HG02970 (cell line): ENCODE data around the gene CHI3L1.

Experiments used
- ATAC-seq: cut with Tn5 transposase; IDR thresholded peaks from one replicate; pipeline ENCODE4 v1.9.1; 2021; ENCODE audit warnings: mild to moderate bottlenecking, moderate library complexity, moderate number of reproducible peaks; ENCODE audit not compliant: unreplicated experiment, low FRiP score

Gene CHI3L1

DNA sequence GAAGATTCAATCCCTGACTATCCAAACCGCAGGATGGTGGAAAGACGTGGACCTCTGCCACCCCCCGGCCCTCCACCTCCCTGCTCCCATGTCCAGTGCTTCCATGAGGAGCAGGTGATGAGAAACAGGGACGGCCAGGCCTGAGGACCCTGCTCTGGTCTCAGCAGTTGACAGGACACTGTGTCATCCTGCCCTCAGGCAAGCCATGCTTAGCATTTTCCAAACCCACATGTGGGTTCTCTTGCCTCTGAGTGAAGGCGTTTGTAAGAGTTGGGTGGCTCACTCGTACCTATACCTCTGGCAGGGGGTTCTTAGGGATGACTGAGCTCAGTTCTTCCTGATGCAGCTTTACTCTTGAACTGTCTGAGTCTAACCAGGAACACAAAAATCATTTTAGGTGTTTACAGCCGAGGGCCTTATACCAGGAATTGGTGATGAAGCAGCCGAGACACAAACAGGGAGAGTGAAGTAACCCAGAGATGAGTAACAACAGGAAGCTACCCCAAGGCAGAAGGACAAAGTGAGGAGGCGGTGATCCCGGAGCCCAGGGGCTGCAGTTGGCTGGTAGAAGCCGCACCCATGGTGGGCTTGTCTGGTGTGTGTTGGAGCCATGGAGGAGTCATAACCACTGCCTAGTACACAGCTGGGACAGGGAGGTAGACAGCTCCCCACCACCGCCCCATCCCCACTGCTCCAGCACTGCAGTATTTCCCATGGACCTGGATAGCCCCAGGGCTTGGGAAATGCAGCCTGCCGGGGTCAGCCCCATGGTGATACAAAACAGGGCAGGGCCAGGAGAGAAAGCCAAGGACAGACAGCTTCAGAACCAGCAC is 32.3 kb downstream of the CHI3L1 start:
- ATAC-seq, result no peak

DNA sequence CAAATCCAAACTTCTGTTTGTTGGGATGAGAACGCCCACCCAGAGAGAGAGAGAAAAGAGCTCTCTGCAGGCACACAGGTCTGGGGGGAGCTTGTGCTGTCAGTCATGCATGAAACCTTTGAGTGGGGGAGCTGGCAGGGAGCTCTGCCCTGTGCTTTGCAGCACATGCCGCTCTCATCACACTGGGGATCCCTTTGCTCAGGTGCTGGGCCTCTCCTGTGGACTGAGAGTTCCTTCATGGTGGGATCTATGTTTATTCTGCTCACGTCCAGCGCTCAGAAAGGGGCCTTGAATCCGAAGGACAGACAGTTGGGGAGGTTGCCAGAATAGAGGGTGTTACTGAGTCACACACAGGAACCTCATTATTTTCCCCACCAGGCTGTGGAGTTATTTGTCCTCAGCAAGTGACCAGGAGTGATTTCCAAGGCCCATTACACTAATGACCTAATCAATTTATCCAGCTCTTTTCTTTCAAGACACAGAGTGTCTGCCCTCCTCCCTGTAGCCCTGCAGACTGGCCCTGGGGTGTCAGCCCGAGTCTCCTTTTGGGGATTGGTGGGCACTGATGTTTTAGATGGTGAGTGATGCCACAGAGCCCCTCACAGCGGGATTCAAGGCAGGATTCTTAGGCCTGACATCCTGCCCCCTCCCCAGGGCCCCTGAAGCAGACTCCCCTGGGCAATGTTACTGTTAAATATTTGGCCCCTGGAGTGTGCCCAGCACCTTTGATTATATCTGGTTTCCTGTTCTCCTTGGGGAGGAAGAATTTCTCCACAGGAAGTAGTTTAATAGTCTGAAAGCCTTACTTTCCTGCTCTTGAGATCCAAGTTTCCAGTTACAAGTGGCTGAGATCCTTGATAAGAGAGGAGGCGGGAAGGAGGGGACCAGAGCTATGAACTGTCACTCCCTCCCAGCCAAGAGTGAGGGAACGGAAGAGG is 33.2 kb downstream of the CHI3L1 start:
- ATAC-seq, result no peak

DNA sequence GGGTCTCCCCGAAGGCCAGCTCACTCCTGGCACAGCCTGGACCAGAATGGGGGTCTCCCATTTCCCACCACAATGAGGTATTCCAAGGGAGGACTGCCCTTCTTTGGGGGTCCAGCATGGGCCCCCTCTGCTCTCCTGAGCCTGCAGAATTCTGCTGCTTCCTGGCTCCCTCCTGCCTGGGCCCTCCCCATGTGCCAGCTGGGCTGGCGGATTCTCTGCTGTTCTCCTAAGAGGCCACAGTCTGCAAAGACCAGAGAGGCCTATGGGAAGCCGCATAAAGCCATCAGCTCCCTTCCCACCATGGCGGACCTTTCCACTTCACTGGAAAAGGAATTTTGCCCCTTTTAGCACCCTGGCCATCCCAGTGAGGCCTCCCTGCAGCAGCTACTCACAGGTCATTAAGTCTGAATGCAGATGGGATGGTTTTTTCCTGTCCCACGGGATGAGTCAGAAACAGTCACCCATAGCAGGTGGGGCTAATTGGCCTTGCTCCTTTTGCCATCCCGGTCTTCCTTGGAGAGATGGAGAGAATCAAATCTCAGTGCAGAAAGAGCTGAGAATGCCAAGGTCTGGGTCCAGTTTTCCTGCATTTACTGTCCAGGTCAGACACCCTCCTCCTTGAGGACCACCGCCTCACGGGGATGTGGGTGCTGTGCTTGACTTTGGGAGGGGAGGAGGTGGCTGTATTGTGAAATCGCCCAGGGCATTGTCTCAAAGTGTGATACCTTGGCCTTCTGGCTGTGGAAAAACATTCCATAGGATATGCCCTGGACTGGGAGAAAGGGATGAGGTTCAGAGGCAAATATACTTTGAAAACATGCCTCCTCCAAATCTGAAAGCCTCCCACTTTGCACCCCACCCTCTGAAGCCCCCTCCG is 34.1 kb downstream of the CHI3L1 start:
- no peak for ATAC-seq

DNA sequence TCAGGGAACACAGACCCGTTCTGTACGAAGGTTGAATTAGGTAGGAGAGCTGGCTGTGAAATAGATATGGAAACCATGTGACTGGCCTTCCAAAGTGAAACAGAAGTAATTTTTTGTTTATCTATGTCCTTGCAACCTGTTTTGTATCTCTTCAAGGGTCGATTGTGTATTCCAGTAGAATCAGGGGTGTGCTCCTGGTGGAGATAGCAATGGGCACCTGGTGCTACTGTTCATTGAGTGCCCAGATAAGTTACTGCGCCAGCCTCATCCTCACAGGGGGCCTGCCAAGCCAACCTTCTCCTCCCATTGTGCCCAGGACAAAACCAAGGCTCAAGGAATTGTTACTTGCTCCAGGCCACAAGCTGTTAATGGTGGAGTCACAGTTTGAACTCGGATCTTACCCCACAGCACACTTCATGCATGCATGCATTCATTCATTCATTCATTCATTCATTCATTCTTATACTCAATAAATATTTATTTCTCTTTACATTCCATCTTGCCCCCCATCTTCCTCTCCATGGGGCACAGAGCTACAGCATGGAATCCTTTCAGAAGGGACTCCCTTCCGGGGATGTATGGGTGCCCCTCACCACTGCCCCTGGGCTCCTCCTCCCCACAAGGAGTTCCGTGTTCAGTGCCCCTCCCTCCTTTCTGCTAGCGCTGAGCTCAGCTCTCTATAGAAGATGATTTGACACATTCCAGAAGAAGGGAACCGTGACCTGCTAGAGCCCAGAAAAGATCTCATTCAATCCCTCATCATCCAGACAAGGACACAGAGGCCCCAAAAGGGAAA is 34.9 kb downstream of the CHI3L1 start:
- no peak for ATAC-seq

DNA sequence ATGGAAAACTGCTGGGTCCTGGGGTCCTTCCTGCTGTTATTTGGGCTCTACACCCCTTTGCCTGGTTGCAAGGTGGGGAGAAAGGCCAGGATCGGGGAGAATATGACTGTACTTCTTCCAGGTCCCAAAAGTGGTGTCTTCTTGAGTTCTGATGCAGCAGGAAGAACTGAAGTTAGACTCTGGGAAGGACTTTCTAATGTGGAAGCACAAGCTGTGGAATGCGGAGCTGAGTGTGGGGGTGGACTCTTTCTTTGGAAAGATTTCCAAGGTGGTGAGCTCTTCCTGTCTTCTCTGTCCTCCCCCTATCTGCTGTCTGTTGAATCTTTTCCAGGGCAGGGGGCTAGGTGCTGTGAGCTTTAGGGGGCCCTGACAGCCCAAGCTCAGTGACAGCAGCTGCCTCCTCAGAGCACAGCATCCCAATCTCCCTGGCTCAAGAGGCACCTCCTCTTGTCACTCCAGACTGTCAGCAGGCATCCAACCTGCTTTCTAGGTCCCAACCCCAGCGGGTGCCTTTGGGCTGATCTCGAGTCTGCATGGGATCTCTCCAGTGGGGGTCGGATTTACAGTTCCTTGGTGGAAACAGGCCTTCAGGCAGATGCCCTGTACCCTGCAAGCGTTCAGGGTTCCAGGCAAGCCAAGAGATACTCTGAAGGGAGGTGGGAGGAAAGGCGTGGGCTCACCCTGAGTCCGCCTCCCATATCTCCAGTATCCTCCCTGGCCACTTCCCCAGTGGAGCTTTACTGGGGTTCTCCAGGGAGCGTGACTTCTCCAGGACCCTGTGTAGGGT is 35.8 kb downstream of the CHI3L1 start:
- ATAC-seq, result no peak

DNA sequence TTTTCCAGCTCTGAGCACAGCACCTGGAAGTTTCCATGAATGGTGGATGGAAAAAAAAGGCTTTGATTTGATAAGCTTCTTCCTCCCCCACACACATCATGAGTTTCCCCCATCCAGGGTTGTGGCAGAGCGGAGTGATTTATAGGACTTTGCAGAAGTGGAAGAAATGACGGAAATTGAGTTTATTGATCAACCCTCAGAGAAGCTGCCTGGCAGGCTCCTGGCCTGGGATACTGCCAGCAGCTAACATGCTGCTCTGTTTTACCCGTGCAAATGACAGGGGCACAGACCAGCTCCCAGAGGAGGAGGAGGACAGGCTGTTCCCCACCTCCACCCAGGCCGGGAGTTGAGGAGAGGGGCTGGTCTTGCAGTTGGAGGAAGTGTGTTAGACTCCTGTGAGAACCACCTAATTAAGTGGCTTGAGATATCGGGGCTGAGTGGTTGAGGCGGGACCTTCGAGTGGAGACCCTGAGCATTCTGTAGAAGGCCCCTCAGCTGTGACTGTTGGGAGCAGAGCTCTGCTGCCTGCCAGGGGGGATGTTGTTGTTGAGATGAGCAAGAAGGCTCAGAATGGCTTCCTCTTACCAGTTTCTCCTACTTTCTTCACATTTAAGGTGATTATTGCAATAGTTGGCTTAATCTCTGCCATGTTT is 37.2 kb downstream of the CHI3L1 start:
- no peak for ATAC-seq

DNA sequence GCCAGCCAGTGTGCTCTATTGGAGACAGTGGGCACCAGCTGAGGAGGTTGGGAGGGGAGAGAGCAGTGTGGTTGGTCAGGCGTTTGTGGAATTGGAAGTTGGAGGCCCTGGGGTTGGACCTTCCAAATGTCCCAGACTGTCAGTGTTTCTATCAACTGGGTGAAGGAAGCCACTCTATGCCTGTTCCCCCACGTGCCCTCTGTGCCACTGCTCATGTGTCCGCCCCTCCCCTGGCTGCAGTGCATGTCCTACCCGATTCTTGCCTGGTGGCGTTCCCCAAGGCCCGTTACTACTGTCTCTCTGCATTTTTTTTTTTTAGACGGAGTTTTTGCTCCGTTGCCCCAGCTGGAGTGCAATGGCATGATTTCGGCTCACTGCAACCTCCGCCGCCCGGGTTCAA is 37.9 kb downstream of the CHI3L1 start:
- no peak for ATAC-seq

DNA sequence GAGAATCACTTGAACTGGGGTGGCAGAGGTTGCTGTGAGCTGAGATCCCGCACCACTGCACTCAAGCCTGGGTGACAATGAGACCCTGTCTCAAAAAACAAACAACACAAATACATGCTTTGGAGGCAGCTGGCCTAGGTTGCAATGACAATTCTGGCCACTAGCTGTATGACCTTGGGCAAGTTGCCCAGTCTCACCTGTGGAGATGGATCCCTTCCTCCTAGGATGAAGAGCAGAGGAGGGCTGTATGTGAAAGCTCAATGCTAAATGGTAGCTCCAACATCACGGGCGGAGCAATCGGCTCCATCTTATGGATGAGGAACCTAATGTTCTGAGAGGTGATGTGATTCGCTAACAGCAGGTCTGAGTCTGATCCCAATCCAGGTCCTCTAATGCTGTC is 38.4 kb downstream of the CHI3L1 start:
- ATAC-seq, result no peak

DNA sequence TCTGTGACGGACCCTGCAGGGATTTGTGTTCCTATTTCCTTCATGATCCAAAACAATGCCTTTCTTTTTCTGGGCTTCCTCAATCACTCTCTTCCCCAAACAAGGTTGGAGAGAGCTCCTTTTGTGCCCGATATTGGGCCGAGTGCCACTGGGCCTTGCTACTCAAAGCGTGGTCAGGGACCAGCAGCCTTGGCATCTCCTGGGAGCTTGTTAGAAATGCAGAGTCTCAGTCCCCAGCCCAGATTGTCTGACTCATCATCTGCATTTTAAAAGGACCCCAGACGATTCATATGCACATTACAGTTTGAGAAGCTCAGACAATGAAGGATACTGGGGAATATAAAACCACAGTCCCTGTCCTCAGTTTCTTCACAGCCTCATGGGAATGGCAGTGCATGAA is 39.1 kb downstream of the CHI3L1 start:
- ATAC-seq, result no peak

DNA sequence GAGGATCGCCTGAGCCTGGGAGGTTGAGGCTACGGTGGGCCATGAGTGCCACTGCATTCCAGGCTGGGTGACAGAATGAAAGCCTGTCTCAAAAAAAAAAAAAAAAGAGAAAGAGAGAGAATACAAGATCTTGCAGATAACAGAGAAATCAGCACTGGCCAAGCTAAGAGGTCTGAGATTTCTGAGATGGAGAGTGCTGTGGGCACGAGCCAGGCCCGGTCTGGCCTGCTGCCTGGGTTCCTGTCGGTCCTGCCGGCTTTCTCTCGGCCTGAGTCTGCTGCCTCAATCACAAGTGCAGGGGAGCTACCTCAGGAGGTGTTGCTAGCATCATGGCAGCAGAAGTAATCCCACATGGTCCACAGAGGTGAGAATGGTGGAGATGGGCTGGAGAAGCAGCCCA is 40.0 kb downstream of the CHI3L1 start:
- no peak for ATAC-seq

DNA sequence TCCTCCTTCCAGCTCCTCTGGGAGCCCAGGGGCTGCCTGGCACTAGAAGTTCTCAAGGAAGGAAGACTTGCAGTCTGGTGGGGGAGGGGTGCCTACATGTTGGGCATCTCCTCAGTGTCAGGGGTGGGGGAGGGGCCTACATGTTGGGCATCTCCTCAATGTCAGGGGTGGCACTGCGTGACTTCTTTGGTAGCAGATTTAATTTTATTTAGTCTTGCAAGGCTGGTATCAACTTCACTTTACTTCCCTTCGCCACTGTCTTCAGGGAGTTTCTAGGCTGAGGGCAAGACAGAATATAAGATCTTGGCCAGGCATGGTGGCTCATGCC is 40.5 kb downstream of the CHI3L1 start:
- ATAC-seq, result no peak

DNA sequence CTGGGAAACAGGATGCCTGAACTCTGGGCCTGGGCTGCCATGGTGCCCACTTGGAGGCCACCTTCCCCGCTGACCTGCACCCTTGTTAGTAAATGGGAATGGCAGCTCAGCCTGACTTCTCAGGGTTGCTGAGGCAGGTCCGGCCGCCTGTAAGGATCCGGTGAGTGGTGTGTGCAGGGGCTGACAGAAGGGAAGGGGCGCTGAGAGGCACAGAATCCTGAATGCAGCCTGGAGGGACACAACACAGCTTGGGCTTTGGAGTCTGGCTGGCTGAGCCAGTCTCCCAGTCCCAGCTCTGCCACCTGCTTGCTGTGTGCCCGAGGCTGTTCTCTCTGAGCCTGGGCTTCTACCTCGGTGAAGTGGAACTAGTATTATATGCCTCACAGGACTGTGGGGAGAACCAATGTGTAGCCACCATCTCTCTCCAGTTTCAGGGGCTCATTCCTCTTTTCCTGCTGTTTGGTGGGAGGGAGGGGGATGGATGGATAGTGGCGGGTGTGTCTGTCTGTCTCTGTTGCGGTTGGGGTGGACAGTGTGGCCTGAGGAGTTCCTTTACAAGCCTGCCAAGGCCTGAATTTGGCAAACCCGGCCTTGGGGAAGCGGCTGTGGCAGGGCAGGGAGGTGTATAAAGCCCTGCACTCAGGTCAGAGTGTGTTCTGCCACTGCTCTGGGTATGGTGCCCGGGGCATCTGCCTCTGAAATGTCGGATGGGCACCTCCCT is 41.0 kb downstream of the CHI3L1 start:
- no peak for ATAC-seq

DNA sequence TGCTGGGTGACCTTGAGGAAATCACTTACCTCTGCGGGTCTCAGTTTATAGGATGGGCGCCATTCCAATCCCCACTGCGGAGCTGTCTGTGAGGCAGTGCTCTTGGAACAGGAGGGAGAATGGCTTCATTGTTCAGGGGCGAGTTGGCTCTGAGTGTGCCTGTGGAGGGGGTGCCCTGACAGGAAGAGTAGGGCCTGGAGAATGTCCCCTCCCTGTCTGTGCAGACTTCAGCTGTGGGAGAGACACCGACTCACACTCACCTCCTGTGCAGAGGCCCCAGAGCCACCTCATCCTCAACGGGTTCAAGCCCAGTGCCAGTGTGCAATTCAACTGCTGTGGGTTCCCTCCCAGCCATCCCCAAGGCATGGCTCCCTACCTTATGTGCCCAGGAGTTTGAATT is 41.8 kb downstream of the CHI3L1 start:
- no peak for ATAC-seq

DNA sequence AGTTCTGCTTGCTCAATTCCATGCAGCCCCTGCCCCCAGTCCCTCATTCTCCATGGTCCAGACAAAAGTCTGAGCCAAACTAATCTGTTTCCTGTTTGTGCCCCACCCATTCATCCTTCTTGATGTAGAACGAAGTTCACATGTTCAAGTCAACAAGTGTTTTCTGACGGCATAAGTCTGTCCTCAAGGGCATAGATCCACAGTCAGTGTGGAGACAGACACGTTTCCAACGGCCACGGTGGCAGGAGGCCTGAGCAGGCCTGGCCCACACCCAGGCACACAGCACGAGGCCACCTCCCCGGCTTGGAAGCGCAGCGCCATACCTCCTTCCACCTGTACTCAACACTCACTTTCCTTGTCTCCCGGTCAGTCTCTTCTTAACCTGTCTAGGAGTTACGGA is 42.9 kb downstream of the CHI3L1 start:
- ATAC-seq, result no peak

DNA sequence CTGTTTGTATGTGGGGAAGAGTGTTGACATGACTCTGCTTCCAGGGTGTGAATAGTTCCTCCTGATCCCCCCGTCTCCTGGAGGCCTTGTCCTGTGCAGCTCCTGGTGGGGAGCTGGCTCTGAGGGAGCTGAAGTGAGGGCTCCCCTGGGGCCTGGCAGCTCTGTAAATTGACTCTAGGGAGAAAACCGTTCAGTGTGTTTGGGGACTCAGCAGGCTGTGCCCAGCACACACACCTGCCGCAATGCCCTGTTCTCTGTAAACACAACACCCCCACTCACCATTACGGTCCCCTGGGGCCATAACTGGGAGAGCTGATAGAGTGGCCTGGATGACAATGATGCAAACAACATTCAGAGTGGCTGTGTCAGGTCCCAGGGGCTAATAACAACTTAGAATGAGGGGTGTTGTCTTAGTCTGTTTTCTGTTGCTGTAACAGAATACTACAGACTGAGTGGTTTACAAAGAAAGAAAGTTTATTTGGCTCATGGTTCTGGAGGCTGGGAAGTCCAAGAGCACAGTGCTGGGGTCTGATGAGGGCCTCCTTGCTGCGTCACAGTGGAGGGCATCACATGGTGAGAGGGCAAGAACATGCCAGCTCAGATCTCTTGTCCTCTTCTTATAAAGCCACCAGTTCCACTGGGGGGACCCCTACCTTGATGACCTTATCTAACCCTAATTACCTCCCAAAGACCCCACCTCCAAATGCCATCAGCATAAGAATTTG is 43.7 kb downstream of the CHI3L1 start:
- ATAC-seq, result no peak

DNA sequence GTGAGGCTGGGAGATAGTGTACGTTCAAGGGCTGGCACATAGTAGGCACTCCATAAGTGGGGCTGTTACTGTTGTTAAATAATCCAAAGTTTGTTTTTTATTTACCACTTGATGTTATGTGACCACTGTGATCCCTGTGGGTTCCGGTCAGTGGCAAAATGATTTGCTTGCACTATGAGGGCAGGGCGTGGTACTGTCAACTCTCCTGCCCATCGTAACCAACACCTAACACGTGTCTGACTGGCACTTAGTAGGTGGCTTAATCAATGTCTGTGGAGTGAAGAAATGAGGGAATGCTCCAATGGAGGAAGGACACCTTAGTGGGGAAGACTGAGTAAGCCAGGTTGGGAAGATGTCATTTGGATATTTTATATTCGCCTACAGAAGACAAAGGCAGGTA is 44.4 kb downstream of the CHI3L1 start:
- no peak for ATAC-seq

DNA sequence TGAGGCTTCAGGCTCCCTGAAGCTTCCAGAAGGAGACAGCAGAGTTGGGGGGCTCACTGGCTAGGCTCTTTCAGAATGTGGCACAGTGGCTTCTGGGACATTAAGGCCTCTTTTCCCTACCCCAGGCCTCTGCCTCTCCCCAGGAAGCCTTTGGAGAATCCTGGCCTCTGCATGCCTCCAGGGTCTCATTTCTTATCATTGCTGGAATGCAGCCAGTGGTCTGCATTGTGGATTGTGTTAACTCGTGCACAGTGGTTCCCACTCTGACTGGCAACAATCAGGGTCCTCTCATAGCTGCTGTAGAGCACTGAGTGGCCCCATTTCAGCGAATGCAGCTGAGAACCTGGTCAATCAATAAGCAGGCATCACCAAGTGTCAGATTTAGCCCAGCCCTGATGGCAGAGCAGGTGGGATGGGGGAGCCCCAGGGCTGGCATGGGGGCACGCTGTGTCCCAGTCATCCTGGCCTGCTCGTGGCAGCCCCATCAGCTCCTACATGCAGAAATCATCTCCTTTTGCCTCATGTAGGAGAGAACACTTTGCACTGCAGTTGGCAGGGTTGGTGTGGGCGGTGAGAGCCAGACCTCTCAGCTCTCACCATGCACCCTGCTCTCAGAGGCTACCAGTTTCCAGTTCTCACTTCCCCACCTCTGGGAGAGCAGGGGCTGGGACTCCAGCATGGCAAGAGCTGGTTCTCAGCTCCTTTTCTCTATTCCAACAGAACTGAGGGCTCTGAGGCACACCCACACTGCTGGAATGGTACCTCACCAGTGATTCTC is 45.6 kb downstream of the CHI3L1 start:
- no peak for ATAC-seq
